ENCODE results near the gene RAB11FIP4. TPM values are rescaled to one million over a fixed set of nuclear protein-coding genes. Genes with fewer than 3 reads are reported as not detected.

The RAB11FIP4 gene
- total and polyA plus RNA-seq, 2 of the 8 experiments (the other 6 are each of a cell fraction or from before 2014, with no cell fraction given): 21.7 to 53.2 TPM

GRCh38 chr17:31490019-31490650, 98.7 kb downstream of the RAB11FIP4 start:
- Histone ChIP-seq H3K4me1 (replicated peaks in 1 of 4; ENCODE audit: control insufficient read depth in 3 of 4, insufficient read depth in 4 of 4, low read length in 3 of 4) (peaks cover 7 to 44% (median 27%) of the 10 kb centered on the region in 4 experiments), H2BK20ac (ENCODE audit: low read length) (no peak overlapping the region), H4K8ac (ENCODE audit: extremely low read depth, insufficient read depth, low read length) (no peak overlapping the region), H4K91ac (replicated peaks; ENCODE audit: insufficient read length, low read length) (no peak overlapping the region), H2BK120ac (replicated peaks; ENCODE audit: low read depth, low read length) (no peak overlapping the region), H4K20me1 (replicated peaks in 1 of 2; ENCODE audit: control insufficient read depth in 1 of 2, insufficient read depth in 2 of 2, low read length in 2 of 2) (peaks cover 0 to 22% of the 10 kb centered on the region in 2 experiments), H3K79me1 (ENCODE audit: low read depth, low read length) (0 out of 2 replicates have a peak, but pooled peaks cover 16% of the 10 kb centered on the region), H2BK12ac (ENCODE audit: low read depth, low read length) (peak overlapping the region; percentile 18; the same call in 1 of the 2 replicates), H3K9me3 (ENCODE audit: insufficient read depth in 2 of 2, low read depth in 1 of 2, low read length in 1 of 2) (no peaks in the 10 kb centered on the region), H3K23me2 (ENCODE audit: low read depth, low read length) (peaks cover 18% of the 10 kb centered on the region; the same call in 1 of the 2 replicates), H3K9ac (replicated peaks in 1 of 4; ENCODE audit: extremely low read depth in 1 of 4, low read depth in 3 of 4, low read length in 3 of 4) (peak overlapping the region in 1 of 4 experiments; percentile 24; a peak in 2 of 7 replicates), H3K18ac (ENCODE audit: extremely low read depth, low read length) (peak overlapping the region; percentile 52; the same call in 1 of the 2 replicates), H3K36me3 (ENCODE audit: control insufficient read depth in 2 of 4, insufficient read depth in 4 of 4, low read length in 3 of 4) (no peaks in the 10 kb centered on the region), H2AFZ (ENCODE audit: low read length) (no peak overlapping the region), H3K4me3 (ENCODE audit: extremely low read depth in 1 of 4, insufficient read depth in 2 of 4, low read depth in 3 of 4, low read length in 4 of 4) (peak overlapping the region in 2 of 4 experiments; percentile 35 to 82; a peak in 5 of 8 replicates), H4K5ac (ENCODE audit: insufficient read length, low read depth, low read length) (no peak overlapping the region), H3K23ac (ENCODE audit: insufficient read length) (no peak overlapping the region), H3K79me2 (ENCODE audit: control insufficient read depth in 1 of 2, insufficient read depth in 2 of 2, low read length in 2 of 2) (peaks cover 0 to 48% of the 10 kb centered on the region in 2 experiments; a peak in 2 of 4 replicates), H3K14ac (ENCODE audit: insufficient read length) (no peak overlapping the region), H2BK15ac (ENCODE audit: low read length) (no peak overlapping the region), H3K56ac (replicated peaks; ENCODE audit: insufficient read length, low read depth, low read length) (no peak overlapping the region), H3K4me2 (ENCODE audit: insufficient read depth in 1 of 2, low read depth in 2 of 2, low read length in 2 of 2) (peak overlapping the region; percentile 79 to 97), H3K4ac (replicated peaks; ENCODE audit: insufficient read length, low read depth, low read length) (no peak overlapping the region), H3K27ac (ENCODE audit: low read depth, low read length) (peak overlapping the region; percentile 75), H2BK5ac (ENCODE audit: low read depth, low read length) (peak overlapping the region; percentile 76), H3K27me3 (replicated peaks in 1 of 4; ENCODE audit: control insufficient read depth in 3 of 4, extremely low read depth in 1 of 4, insufficient read depth in 3 of 4, low read length in 3 of 4) (peaks cover 0 to 5% (median 2%) of the 10 kb centered on the region in 4 experiments; a peak in 1 of 7 replicates), H2AK5ac (ENCODE audit: low read depth, low read length) (no peak overlapping the region)
- FAIRE-seq (no peak), DNase-seq (ENCODE audit: low read depth in 1 of 2, low spot score in 2 of 2) (no peak)
- 42% methylated on average over 9 of the region's 9 CpGs; no CpG with 5 or more reads in 1 of the 2 experiments for WGBS, 2 experiments (ENCODE audit: extremely low coverage in 1 of 2, insufficient coverage in 1 of 2, insufficient read length in 1 of 2, insufficient replicate concordance in 2 of 2, low coverage in 1 of 2, low lambda C conversion rate in 2 of 2, missing lambda C conversion rate in 1 of 2)
- POLR2A ChIA-PET (ENCODE audit: partially characterized antibody): interaction anchor here (0.9 to 3.6 kb wide), 5 partner anchors 9 to 22 kb away, joined by 3 to 36 read pairs (median 4); no protein-coding TSS in a partner anchor
- CTCF ChIA-PET (ENCODE audit: partially characterized antibody): interaction anchor here (0.6 to 3.0 kb wide), 6 partner anchors 20 to 123 kb away, joined by 3 to 9 read pairs (median 3); no protein-coding TSS in a partner anchor
- TF ChIP-seq ASH2L (IDR thresholded peaks at IDR 0.05; ENCODE audit: low read length) (peak; percentile 43), JUND (IDR thresholded peaks at IDR 0.05; ENCODE audit: low read length) (no peak), EZH2 (IDR thresholded peaks at IDR 0.05; ENCODE audit: low read depth, low read length, severe bottlenecking) (no peak), SIX5 (IDR thresholded peaks at IDR 0.05; ENCODE audit: low read depth, low read length) (no peak)
